ENCODE measurements around the gene AACS. TPM values are rescaled to one million over a fixed set of nuclear protein-coding genes. Genes with fewer than 3 reads are reported as not detected.
A peak's percentile ranks its signal among the peaks of the same experiment; 100 is the strongest.

AACS gene
- total RNA-seq, 1 donor from 2014 or later, result 21.7 TPM

DNA sequence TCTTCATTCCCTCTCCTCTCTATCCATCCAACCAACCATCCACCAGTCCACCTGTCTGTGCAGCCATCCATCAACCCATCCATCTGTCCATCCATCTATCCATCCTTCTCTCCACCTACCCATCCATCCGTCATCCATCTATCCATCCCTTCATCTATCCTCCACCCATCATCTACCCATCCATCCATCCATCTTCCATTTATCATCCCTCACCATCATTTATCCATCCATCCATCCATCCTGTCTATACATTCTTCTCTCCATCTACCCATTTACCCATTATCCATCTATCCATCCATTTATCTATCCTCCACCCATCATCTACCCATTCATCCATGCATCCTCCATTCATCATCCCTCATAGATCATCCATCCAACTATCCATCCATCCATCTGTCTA is 24.4 kb downstream of the AACS start:
- Histone ChIP-seq H3K27me3 (ENCODE audit: low read depth) (no peaks in the 10 kb centered on the region), H3K4me3 (no peak overlapping the region), H3K4me1 (peaks cover 15% of the 10 kb centered on the region), H3K9me3 (no peaks in the 10 kb centered on the region), H3K27ac (no peak overlapping the region), H3K36me3 (peaks cover 64% of the 10 kb centered on the region)
- intact Hi-C loops (cut with DNase I), result no loop called here
- no peak for TF ChIP-seq CTCF (IDR thresholded peaks at IDR 0.05)
- no peak for ATAC-seq
- DNase-seq, result no peak

DNA sequence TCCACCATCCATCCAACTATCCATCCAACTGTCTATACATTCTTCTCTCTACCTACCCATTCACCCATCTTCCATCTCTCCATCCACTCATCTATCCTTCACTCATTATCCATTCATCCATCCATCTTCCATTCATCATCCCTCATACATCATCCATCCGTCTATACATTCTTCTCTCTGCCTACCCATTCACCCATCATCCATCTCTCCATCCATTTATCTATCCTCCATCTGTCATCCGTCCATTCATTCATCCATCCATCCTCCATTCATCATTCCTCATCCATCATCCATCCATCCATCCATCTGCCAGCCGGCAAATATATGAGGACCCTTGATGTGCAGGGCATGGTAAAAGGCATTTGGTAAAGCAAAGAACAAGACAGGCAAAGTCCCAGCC is 25.2 kb downstream of the AACS start:
- no peak overlapping the region for H3K27ac ChIP-seq
- H3K4me3 ChIP-seq, result no peak overlapping the region
- H3K9me3 ChIP-seq, result no peaks in the 10 kb centered on the region
- intact Hi-C loops (cut with DNase I), result no loop called here
- no peak for DNase-seq
- peaks cover 59% of the 10 kb centered on the region for H3K36me3 ChIP-seq
- no peak for TF ChIP-seq CTCF (IDR thresholded peaks at IDR 0.05)
- peaks cover 15% of the 10 kb centered on the region for H3K4me1 ChIP-seq
- no peaks in the 10 kb centered on the region for H3K27me3 ChIP-seq (ENCODE audit: low read depth)
- ATAC-seq, result no peak

DNA sequence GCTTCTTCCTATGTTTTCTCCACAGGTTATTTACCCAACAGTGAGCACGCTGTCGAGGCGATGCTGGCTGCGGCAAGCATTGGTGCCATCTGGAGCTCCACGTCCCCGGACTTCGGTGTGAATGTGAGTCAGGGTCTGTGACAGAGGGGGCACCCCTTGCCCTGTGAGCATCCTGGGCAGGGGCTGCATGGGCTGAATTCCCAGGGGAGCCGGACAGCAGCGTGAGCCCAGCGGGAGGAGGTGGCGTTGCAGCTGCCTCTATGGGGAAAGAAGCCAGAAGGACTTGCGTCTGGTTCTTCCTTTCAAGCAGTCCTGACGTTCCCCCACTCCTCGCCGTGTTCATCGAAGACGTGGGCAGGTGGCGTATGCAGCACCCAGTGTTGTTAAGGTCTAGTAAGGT is 26.2 kb downstream of the AACS start:
- no peak overlapping the region for H3K4me3 ChIP-seq
- H3K27ac ChIP-seq, result no peak overlapping the region
- intact Hi-C loops (cut with DNase I), result no loop called here
- DNase-seq, result no peak
- no peak for TF ChIP-seq CTCF (IDR thresholded peaks at IDR 0.05)
- H3K9me3 ChIP-seq, result no peaks in the 10 kb centered on the region
- ATAC-seq, result no peak
- H3K27me3 ChIP-seq (ENCODE audit: low read depth), result no peaks in the 10 kb centered on the region
- peaks cover 15% of the 10 kb centered on the region for H3K4me1 ChIP-seq
- H3K36me3 ChIP-seq, result peaks cover 52% of the 10 kb centered on the region

DNA sequence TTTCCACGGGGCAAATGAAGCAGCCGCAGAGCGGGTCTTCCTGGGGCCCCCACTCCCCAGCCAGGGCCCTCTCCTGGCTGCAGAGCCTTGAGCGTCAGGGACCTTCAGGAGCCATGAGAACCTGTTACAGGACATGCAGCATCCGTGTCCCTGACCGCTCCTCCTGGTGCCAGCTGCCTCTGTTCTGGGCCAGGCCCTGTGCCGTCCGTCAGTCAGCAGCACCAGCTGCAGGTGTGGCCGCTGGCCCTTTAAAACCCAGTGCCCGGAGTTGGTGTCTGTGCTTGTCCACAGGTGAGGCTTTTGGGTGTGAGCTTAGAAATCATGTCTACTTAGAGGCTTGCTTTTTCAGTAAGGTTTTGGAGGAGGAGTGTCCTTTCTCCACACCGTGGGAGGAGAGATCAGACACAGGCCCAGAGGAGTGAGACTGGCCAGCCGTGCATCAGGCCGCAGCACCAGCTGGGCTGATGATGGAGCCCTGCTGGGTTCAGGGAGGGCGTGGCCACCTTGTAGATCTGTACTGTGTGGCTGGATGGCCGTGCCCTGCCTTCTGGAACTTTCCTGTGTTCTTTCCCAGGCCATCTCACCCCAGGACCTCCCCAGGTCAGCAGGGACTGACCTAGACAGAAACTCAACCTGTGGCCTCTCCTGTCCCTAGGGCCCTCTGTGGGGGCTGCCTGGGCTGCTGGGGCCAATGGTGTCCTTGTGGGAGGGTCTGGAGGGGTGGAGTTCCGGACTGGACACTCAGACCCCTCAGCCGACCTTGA is 27.1 kb downstream of the AACS start:
- H3K36me3 ChIP-seq, result peaks cover 43% of the 10 kb centered on the region
- ATAC-seq, result no peak

DNA sequence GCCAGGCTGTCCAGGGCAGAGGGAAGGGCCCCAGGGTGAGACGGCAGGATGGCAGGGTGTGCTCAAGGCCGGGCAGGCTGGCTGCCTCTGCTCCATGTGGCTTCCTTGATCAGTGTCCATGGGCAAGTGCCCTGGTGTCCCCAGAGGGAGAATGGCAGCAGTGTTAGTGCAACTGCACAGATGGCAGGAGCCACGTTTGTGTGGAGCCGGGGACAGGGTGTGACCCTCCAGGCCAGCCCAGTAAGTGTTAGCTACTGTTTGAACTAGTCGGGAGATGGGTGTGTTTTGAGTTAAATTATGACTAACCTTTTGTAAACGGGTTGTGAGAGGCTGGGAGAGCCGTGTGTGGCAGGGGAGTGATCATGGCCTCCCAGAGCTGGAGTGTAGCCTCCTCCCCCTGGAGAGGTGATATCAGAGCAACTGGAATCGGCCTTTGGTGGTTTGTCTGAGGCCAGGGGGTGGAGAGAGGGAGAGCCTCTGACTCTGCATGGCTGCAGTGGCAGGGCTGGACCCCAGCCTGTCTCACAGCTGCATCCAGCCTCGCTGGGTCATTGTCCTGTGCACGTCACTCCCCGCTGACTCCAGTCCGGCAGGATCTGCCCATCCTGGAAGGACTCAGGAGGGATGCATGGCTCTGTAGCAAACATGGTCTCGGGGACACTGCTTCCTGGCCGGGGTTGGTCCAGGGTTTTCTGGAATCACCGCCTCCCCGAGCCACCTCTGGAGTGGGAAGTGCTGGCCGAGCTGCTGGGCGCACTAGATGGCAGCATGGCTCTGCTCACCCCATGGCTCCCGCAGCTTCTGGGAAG is 27.8 kb downstream of the AACS start:
- no peak for TF ChIP-seq CTCF (IDR thresholded peaks at IDR 0.05)
- Histone ChIP-seq H3K27ac (no peak overlapping the region), H3K36me3 (peaks cover 36% of the 10 kb centered on the region), H3K4me1 (peaks cover 21% of the 10 kb centered on the region), H3K27me3 (ENCODE audit: low read depth) (no peaks in the 10 kb centered on the region), H3K4me3 (no peak overlapping the region), H3K9me3 (no peaks in the 10 kb centered on the region)
- no peak for DNase-seq
- ATAC-seq, result peak; percentile 70 to 71
- intact Hi-C loops (cut with DNase I), result no loop called here

More for the DNA sequence above, 27.1 kb downstream of the AACS start:
- no peak overlapping the region for H3K27ac ChIP-seq
- no peaks in the 10 kb centered on the region for H3K9me3 ChIP-seq
- intact Hi-C loops (cut with DNase I), result no loop called here
- no peaks in the 10 kb centered on the region for H3K27me3 ChIP-seq (ENCODE audit: low read depth)
- no peak for DNase-seq
- TF ChIP-seq CTCF (IDR thresholded peaks at IDR 0.05), result no peak
- H3K4me1 ChIP-seq, result peaks cover 15% of the 10 kb centered on the region
- H3K4me3 ChIP-seq, result no peak overlapping the region
